ENCODE results near the gene TMEM123. TPM values are rescaled to one million over a fixed set of nuclear protein-coding genes. Genes with fewer than 3 reads are reported as not detected.

Gene TMEM123
- total and polyA plus RNA-seq, 2 of the 8 experiments (the other 6 are each of a cell fraction or from before 2014, with no cell fraction given) = 75.5 to 80.1 TPM

GRCh38 chr11:102411142-102411541 lies 41.4 kb downstream of the TMEM123 start (continued):
- no peak for TF ChIP-seq POLR2A (IDR thresholded peaks at IDR 0.05; ENCODE audit: control extremely low read depth in 1 of 2, low read depth in 2 of 2, low read length in 2 of 2)
- TF ChIP-seq TAF1 (IDR thresholded peaks at IDR 0.05; ENCODE audit: low read depth, low read length) = no peak
- no peak for TF ChIP-seq CTBP2 (IDR thresholded peaks at IDR 0.05; ENCODE audit: borderline replicate concordance, insufficient read depth, insufficient read length, low read length)
- TF ChIP-seq CEBPB (IDR thresholded peaks at IDR 0.05; ENCODE audit: low read depth, low read length) = no peak
- TF ChIP-seq CHD7 (IDR thresholded peaks at IDR 0.05; ENCODE audit: insufficient replicate concordance, low read length) = no peak
- no peak for TF ChIP-seq SAP30 (IDR thresholded peaks at IDR 0.05; ENCODE audit: insufficient read depth, insufficient replicate concordance, low read length)
